Duodenal mucosa (tissue), 2 donors: ENCODE data around the gene C15orf40.
A peak's percentile ranks its signal among the peaks of the same experiment; 100 is the strongest.
"Not testable (repeated sequence)": the region's sequence is repeated elsewhere in the genome, so short reads cannot be mapped to it uniquely, and the experiment has no call there.

ENCODE experiments used
- H3K27ac ChIP-seq: one replicate; pipeline ENCODE4 v1.7.0; 2013; ENCODE audit warnings: low read depth, low read length
- H3K27me3 ChIP-seq, 2 donors: one replicate each; pipeline ENCODE4 v1.7.0; 2013; ENCODE audit warnings: low read length in 2 of 2, control low read depth in 1 of 2; ENCODE audit not compliant: insufficient read depth in 2 of 2, control insufficient read depth in 1 of 2
- H3K36me3 ChIP-seq, 2 donors: one replicate each; pipeline ENCODE4 v1.7.0; 2013; ENCODE audit warnings: low read length in 2 of 2, control low read depth in 1 of 2; ENCODE audit not compliant: insufficient read depth in 2 of 2, control insufficient read depth in 1 of 2
- H3K4me1 ChIP-seq, 2 donors: one replicate each; pipeline ENCODE4 v1.7.0; 2013; ENCODE audit warnings: low read length in 2 of 2, control low read depth in 1 of 2; ENCODE audit not compliant: insufficient read depth in 2 of 2, control insufficient read depth in 1 of 2
- H3K4me3 ChIP-seq, 2 donors: one replicate each; pipeline ENCODE4 v1.7.0; 2013; ENCODE audit warnings: low read length in 2 of 2, low read depth in 1 of 2
- H3K9ac ChIP-seq, 2 donors: one replicate each; pipeline ENCODE4 v1.7.0; 2013; ENCODE audit warnings: low read length in 2 of 2, low read depth in 1 of 2
- H3K9me3 ChIP-seq, 2 donors: one replicate each; pipeline ENCODE4 v1.7.0; 2013; ENCODE audit warnings: low read length in 2 of 2, control low read depth in 1 of 2; ENCODE audit not compliant: control insufficient read depth in 1 of 2

C15orf40 gene

DNA sequence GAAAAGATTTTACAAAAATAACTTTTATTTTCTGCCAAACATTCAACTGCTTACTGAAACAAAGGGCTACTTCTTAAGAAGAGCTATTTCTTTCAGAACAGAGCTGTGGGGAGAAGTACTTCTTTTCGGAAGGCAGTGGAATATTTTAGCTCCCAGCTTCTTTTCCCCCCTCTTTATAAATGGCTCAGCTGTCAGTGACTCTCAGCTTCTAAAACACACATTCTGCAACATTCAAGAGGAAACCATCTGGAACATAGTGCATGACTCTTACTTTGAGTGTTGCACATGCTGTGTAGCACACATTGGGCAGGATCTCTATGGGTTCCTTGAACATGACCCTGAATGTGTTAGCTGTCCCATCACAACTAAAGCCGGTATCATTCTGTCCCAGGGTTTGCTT lies 7.0 kb upstream of the C15orf40 start:
- peaks cover 27 to 33% of the 10 kb centered on the region in 2 donors for H3K36me3 ChIP-seq
- no peak overlapping the region for H3K9ac ChIP-seq
- H3K4me3 ChIP-seq, result no peak overlapping the region
- no peaks in the 10 kb centered on the region for H3K9me3 ChIP-seq
- H3K27ac ChIP-seq, result no peak overlapping the region
- no peaks in the 10 kb centered on the region for H3K4me1 ChIP-seq
- no peaks in the 10 kb centered on the region for H3K27me3 ChIP-seq

DNA sequence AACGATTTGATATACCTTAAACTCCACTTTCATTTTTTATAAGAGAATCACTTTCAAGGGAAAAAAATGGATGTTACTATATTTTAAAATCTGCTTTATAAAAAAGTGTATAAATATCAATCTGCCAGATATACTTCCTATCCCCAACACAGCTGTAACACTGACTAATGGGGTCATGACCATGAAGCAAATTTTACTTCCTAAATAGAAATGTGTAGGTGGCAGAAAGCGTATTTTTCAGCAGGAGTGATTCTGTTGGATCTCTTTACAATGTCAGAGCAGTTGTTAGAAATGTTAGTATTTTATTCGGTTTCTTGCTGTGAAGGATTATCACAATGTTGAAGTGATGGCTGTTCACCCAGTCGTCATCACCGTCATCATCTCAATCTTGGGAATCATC lies 5.5 kb upstream of the C15orf40 start:
- H3K9me3 ChIP-seq, result no peaks in the 10 kb centered on the region
- H3K27me3 ChIP-seq, result no peaks in the 10 kb centered on the region
- H3K36me3 ChIP-seq, result peaks cover 27 to 31% of the 10 kb centered on the region in 2 donors
- H3K27ac ChIP-seq, result no peak overlapping the region
- no peak overlapping the region for H3K4me3 ChIP-seq
- no peak overlapping the region for H3K9ac ChIP-seq
- H3K4me1 ChIP-seq, result peaks cover 7 to 11% of the 10 kb centered on the region in 2 donors

DNA sequence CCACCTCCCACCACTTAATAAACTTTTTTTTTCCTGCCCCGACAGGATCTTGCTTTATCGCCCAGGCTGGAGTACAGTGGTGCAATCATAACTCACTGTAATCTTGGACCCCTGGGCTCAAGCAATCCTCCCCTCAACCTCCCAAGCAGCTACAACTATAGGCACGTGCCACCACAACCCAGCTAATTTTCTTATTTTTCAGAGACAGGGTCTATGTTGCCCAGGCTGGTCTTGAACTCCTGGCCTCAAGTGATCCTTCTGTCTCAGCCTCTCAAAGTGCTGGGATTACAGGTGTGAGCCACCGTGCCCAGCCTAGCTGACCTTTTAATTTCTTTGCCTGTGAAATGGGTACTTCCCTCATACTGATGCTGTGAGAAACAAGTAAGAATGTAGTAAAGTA lies 3.9 kb upstream of the C15orf40 start:
- no peak overlapping the region for H3K9ac ChIP-seq
- no peaks in the 10 kb centered on the region for H3K27me3 ChIP-seq
- H3K4me3 ChIP-seq, result no peak overlapping the region
- no peak overlapping the region for H3K27ac ChIP-seq
- peaks cover 14 to 18% of the 10 kb centered on the region in 2 donors for H3K4me1 ChIP-seq
- H3K9me3 ChIP-seq, result no peaks in the 10 kb centered on the region
- peaks cover 20 to 25% of the 10 kb centered on the region in 2 donors for H3K36me3 ChIP-seq

DNA sequence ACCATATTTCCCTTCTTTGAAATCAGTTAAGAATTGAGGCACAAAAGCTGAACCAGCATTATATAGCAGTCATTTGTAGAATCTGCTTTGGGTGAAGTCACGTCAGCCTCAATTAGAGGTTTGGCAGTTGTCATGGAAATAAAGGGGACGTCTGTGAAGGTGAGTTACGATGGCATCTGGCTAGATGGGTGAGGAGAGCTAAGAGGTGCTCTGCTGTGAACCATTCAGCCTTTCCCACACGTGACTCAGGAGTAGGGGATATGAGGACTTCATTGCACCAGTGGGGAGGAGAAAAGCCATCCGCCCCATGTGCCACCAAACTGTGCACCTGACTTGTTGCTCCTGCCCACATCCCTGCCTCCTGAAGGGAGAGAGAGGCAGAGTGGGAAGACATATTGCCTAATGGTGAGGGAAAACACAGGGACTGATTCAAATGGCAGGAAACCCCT lies 2.8 kb upstream of the C15orf40 start:
- H3K9ac ChIP-seq, result no peak overlapping the region
- H3K27ac ChIP-seq, result no peak overlapping the region
- peaks cover 20 to 24% of the 10 kb centered on the region in 2 donors for H3K36me3 ChIP-seq

DNA sequence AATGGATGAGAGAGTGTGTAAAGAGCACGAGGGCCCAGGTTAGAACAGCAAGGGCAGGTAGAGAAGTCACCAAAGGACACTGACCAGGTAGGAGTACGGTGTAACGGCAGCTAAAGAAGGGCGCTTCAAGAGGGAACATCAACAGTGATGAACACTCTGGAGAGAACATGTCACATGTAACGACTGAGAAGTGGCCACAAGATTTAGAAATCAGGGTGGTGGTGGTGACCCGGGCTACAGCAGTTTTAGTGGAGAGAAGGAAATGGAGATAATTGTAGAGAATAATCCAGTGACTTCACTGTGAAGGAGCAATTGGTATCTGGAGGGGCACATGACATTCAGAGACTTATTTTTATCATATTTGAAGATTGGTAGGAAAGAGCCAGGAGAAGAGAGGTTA lies 1.2 kb upstream of the C15orf40 start:
- H3K27ac ChIP-seq, result no peak overlapping the region
- H3K9ac ChIP-seq, result peak overlapping the region in 1 of 2 donors; percentile 54

More for the DNA sequence above, 2.8 kb upstream of the C15orf40 start:
- no peak overlapping the region for H3K4me3 ChIP-seq
- H3K27me3 ChIP-seq, result no peaks in the 10 kb centered on the region
- peaks cover 20 to 22% of the 10 kb centered on the region in 2 donors for H3K4me1 ChIP-seq
- H3K9me3 ChIP-seq, result no peaks in the 10 kb centered on the region

DNA sequence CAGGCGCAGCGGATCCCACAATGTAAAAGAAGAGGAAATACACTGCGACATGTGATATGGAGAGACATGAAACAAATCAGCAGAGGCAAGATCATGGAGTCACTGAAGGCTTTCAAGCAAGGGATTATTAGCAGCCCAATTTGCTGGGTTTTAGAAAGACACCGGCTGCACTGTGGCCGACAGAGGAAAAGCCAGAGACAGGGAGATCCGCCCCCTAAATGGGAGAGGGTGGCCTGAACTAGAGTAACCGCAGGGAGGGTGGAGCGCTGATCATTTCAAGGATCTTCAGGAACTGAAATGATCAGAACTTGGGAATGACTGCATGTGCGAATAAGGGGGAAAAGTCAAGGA lies 612 bp upstream of the C15orf40 start:
- Histone ChIP-seq H3K9me3 (no peaks in the 10 kb centered on the region), H3K36me3 (peaks cover 19 to 20% of the 10 kb centered on the region in 2 donors), H3K27me3 (no peaks in the 10 kb centered on the region), H3K9ac (peak overlapping the region; percentile 54 to 91), H3K4me3 (peak overlapping the region; percentile 95 to 97), H3K27ac (peak overlapping the region; percentile 69), H3K4me1 (peaks cover 20 to 22% of the 10 kb centered on the region in 2 donors)

More for the DNA sequence above, 1.2 kb upstream of the C15orf40 start:
- H3K9me3 ChIP-seq, result no peaks in the 10 kb centered on the region
- H3K4me3 ChIP-seq, result peak overlapping the region in 1 of 2 donors; percentile 95
- H3K36me3 ChIP-seq, result peaks cover 21 to 22% of the 10 kb centered on the region in 2 donors
- H3K4me1 ChIP-seq, result peaks cover 20 to 22% of the 10 kb centered on the region in 2 donors
- no peaks in the 10 kb centered on the region for H3K27me3 ChIP-seq

DNA sequence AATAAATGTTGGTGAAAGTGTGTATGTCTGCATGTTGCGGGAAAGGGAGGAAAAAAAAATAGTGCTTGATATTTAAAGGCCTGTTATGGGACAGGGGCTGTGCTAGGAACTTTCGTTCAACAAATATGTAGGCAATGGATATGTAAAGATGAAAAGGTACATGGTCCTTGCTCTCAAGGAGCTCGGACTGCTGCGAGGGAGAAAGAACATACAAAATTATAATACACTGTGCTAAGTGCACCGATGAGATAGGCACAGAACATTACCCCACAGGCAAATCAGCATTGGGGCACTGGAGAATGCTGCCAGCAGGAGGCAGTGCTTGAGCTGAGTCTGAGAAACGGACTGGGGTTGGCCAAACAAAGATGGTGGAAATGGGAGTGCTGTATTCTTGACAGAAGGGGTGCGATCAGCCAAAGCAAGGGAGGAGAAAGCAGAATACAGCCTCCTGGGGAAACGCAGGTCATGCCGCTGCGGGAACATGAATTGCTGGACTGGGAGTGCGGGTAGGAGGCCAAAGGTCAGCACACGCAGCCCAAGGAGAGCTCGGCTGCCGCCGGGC lies 649 bp downstream of the C15orf40 start:
- H3K27me3 ChIP-seq, result no peaks in the 10 kb centered on the region
- peak overlapping the region; percentile 95 to 97 for H3K4me3 ChIP-seq
- peak overlapping the region; percentile 51 for H3K27ac ChIP-seq
- H3K4me1 ChIP-seq, result peaks cover 20 to 22% of the 10 kb centered on the region in 2 donors
- H3K9ac ChIP-seq, result peak overlapping the region; percentile 54 to 91
- no peaks in the 10 kb centered on the region for H3K9me3 ChIP-seq
- H3K36me3 ChIP-seq, result peaks cover 21 to 22% of the 10 kb centered on the region in 2 donors

DNA sequence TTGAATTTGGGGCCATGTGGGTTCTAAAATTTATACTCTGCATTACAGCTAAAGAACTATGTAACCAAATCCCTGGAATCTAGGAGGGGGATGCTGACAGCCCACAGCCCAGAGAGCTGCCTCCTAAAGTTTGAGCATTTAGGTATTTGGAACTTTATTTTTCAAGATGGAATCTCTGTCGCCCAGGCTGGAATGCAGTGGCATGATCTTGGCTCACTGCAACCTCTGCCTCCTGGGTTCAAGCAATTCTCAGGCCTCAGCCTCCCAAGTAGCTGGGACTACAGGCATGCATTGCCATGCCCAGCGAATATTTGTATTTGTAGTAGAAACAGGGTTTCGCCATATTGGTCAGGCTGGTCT lies 10.8 kb downstream of the C15orf40 start:
- H3K4me3 ChIP-seq, H3K9me3 ChIP-seq, H3K27me3 ChIP-seq, H3K4me1 ChIP-seq, H3K9ac ChIP-seq, H3K27ac ChIP-seq: not testable (repeated sequence)
- peaks cover 0 to 10% of the 10 kb centered on the region in 2 donors for H3K36me3 ChIP-seq

DNA sequence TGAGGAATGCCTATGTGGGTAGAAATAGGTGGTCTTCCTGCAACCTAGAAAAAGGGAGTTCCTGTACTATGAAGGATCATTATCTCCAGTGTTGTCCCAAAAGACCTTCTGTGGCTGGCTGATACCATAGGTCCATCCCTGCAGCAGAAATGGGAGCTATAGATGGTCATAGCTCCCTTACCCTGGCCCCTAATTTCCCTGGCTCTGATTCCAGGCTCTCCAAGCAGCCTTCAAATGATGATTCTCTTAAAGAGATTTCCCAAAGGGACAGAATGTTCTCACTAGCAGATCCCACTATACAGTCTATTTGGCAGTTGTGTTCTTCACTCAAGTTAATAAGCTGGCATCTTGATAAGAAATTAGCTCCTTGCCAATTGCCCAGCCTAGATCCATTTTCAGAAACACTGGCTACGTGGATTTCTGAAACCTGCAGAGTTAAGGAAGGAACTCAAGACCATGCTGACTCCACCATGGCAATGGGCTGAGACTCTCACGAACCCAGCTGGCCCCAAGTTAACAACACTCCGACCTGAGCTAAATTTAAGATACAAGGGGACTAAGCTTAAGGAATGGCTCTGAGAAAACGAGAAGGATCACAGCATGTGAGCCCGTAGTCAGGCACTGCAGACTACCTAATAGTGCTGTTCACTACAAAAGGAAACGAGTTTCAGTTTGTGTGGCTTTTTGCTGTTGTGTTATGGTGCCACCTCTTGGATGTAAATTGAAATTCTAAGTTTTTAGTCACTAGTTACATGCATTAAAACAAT lies 11.4 kb downstream of the C15orf40 start:
- Histone ChIP-seq H3K9ac (peak overlapping the region; percentile 18 to 55), H3K9me3 (no peaks in the 10 kb centered on the region), H3K27me3 (no peaks in the 10 kb centered on the region), H3K4me1 (peaks cover 0 to 4% of the 10 kb centered on the region in 2 donors), H3K4me3 (peak overlapping the region; percentile 50 to 63), H3K36me3 (peaks cover 0 to 5% of the 10 kb centered on the region in 2 donors), H3K27ac (no peak overlapping the region)

DNA sequence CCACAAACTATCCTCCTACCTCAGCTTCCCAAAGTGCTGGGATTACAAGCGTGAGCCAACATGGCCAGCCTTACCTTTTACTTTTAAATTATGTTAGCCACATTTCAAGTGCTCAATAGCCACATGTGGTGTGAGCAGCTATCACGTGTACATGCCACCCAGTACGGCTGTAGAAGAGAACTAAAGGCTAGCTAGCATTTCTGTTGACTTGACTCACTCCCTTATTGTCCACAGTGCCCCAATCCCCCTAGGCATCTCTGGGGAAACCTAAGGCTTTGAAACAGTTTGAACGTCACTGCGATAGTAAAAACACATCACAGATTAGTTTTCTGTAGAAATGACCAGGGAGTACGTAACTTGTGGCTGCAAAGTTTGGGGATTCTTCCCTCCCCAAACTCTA lies 12.0 kb downstream of the C15orf40 start:
- Histone ChIP-seq H3K4me1 (peaks cover 0 to 4% of the 10 kb centered on the region in 2 donors), H3K27ac (no peak overlapping the region), H3K9ac (no peak overlapping the region), H3K4me3 (no peak overlapping the region), H3K27me3 (no peaks in the 10 kb centered on the region), H3K36me3 (no peaks in the 10 kb centered on the region), H3K9me3 (no peaks in the 10 kb centered on the region)
